ENCODE data around the gene GPRIN2.
"Not testable (repeated sequence)": the region's sequence is repeated elsewhere in the genome, so short reads cannot be mapped to it uniquely, and the experiment has no call there.

GPRIN2 gene

DNA sequence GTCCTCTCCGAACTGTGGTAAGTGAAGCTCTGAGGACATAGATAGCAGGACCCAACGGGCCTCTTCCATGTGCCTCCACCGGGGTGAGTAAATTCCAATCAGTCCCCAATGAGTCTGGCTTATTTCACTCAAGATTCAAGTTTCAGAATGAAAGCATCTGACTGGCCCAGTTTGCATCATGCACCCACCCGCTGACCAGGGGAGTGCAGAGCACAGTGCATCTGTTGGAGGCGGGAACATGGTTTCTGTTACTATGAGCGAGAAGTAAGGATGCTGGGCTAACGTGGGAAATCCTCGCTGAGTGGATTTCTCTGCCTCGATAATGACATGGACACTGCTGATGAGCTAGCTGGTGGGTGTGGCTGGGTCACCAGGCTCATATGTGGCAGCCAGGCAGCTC is 10.7 kb upstream of the GPRIN2 start:
- not testable (repeated sequence) for DNase-seq (ENCODE audit: low spot score)

DNA sequence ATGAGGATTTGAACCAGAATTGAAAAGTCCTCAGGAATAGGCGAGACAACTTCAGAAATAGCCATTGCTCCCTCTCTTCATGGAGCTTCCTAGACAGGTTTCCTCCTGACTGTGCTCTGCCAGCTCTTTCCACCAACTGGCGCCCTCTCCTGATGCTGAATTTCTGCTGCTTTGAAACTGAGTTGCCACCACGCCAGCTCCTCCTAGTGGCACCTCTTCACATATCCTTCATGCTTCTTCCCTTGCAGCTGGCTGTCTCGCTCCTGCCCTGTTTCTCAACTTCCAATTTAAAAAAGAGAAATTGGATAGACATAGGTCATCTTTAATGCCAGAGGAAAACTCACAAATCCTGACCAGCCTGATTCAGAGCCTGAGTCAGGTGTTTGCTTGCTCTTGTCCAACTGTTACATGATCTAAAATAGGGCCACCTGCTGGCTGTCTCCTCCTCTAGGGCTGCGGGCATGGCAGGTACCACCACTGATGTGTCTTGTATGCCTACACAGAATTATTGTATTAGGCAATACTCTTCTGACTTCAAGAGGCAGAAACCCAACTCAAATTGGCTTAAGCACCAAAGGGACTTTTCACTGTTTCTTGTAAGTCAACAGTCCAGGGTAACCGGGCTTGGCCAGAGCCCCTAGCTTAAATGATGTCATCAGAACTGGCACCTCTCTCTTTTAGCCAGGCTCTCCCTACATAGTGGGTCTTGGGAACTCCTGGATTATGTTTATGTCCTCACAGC is 9.3 kb upstream of the GPRIN2 start:
- DNase-seq (ENCODE audit: low spot score), result peak; percentile 86

DNA sequence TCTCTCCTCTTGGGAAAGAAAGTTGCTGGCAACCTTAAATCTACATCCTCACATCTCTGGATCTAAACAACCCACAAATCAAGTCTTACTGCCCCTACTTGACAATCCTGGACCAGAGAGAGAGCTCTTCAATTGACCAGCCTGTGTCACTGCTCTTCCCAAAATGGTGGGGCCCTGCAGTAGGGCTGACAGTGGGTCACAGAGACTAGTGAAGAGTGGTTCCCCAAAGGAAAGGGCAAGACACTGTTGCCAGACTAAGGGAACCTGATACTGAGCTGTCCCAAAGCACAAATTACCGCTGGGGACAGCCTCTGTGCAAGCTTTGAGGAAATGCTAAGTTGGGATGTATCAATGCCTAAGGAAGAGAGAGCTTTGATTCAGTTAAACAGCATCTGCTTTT is 4.5 kb upstream of the GPRIN2 start:
- no peak for DNase-seq (ENCODE audit: low spot score)

DNA sequence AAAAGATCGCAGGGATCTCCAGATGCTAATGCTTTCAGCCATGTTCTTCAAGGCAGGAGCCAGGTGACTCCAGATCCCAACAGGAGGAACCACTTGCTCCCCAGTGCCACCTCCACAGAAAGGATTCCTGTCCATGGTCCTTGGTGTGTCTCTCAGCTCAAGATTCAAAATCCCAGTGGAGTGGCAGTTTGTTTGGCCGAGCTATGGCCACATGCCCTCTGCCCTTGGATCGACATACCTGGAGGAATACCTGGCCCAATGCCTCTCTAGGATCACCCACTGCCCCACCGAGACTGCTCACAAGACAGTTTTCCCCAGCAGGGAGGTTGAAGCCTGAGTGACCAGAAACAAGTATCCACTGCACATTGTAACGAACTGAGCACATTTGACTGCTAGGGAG is 3.9 kb upstream of the GPRIN2 start:
- no peak for DNase-seq (ENCODE audit: low spot score)

GRCh38 chr10:46559231-46559671 is 2.8 kb upstream of the GPRIN2 start:
- DNase-seq (ENCODE audit: low spot score), result no peak

GRCh38 chr10:46558392-46559185 is 2.1 kb upstream of the GPRIN2 start:
- DNase-seq (ENCODE audit: low spot score), result no peak

DNA sequence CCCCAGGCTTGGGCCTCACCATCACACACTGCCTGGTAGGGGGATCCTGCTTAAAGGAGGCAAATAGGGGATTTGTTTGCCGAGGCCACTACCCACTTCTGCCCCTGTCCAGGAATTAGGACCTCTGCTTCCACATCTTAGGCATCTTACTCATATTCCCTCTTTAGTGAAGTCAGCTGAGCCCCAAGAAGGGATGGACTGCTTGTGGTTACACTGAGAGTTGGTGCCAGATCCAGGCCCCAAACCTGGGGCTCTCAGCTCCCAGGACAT is 1.6 kb upstream of the GPRIN2 start:
- no peak for DNase-seq (ENCODE audit: low spot score)

GRCh38 chr10:46557319-46558121 is 1.1 kb upstream of the GPRIN2 start:
- no peak for DNase-seq (ENCODE audit: low spot score)

DNA sequence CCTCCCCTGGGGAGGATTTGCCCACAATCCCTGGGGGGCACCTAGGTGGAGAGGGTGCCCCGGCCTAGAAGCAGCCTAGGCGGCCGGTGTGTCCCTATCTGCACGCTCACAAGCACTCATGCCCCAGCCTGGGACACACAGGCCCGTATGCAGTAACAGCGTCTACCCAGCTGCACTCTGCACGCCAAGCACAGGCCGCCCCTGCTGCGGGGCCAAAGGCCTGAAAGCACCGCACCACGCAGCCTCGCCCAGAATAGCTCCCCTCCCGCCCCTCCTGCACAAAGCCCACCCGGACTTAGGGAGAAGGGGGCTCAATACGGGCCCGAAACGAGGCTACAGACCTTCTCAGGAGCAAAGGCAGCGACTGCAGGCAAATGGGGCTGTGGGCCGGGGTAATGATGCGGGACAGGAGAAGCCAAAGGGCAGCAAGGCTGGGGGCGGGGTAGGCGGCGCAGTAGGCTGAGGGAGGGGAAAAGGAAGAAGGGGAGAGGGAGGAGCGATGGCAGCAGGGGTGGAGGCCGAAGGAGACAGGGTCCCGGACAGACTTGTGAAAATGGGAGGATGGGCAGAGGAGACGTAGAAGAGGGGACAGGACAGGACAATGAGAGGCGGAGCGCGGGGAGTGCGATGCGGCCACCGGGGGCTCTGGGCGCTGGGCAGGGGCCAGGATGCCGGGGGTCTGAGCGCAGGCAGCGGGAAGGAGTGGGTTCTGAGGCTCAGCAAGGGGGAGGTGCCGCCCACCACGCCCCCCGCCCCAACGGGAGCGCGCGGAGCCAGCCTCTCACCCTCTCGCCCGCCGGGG is 544 bp downstream of the GPRIN2 start:
- DNase-seq (ENCODE audit: low spot score), result no peak

- DNase-seq (ENCODE audit: low spot score), result no peak
These were observed 1.1 kb downstream of the GPRIN2 start for GRCh38 chr10:46555366-46555712.

GRCh38 chr10:46554166-46554781 is 2.2 kb downstream of the GPRIN2 start:
- no peak for DNase-seq (ENCODE audit: low spot score)

GRCh38 chr10:46553238-46554049 is 3.0 kb downstream of the GPRIN2 start:
- no peak for DNase-seq (ENCODE audit: low spot score)

DNA sequence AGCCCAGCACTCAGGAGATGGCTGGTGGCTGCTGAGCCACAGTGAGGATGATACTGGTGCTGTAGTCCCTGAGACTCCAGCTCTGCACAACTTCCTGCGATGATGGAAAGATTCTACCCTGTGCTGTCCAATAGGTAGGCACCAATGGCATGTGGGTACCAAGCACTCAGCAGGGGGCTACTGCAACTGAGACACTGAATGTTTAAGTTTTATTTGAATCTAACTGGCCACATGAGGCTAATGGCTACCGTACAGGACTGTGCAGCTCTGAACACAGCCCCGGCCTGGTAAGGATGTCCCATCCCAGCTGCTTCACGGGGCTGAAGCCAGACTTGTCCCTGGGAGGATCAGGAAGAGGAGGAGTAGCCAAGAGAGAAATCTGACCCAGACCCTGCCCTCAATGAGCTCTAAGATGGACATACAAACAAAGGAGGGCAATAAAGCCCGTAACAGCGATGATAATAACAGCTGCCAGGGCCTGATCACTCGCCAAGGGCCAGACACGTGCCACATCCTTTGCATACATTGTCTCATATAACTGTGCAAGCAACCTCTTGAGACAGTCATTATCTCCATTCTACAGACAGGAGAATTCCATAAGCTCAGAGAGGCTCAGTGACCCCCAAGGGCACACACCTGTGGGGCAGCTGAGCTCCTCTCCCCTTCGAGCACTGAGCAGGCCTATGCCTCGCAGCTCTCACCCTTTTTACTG is 3.8 kb downstream of the GPRIN2 start:
- DNase-seq (ENCODE audit: low spot score), result no peak

GRCh38 chr10:46551701-46552525 is 4.5 kb downstream of the GPRIN2 start:
- DNase-seq (ENCODE audit: low spot score), result no peak

GRCh38 chr10:46550795-46551700 is 5.4 kb downstream of the GPRIN2 start:
- DNase-seq (ENCODE audit: low spot score), result no peak

- DNase-seq (ENCODE audit: low spot score), result no peak
These were observed 6.2 kb downstream of the GPRIN2 start for GRCh38 chr10:46550076-46550790.

Measured in RKO (cell line).